Stimulated activated CD4-positive, alpha-beta T cell treated with anti-CD3 and anti-CD28 coated beads, Interleukin-4, amount 100 ng/mL, for 24 hours (primary cell): ENCODE data around the gene SENP1.
"Not testable (repeated sequence)": the region's sequence is repeated elsewhere in the genome, so short reads cannot be mapped to it uniquely, and the experiment has no call there.

Experiments
- DNase-seq: peaks from one replicate; pipeline ENCODE4 v3.0.0-alpha.2; 2020

Gene SENP1

GRCh38 chr12:48105867-48106680, at the start of gene SENP1:
SENP1 (minus strand) TSS chr12:48106079; CDS start chr12:48101472, 4,607 bp downstream.
- peak; percentile 92 for DNase-seq

- DNase-seq, result no peak
These were observed 45.4 kb upstream of the SENP1 start for GRCh38 chr12:48151103-48151771.

GRCh38 chr12:48145981-48146380, 40.1 kb upstream of the SENP1 start:
- no peak for DNase-seq

- no peak for DNase-seq
These were observed 38.0 kb upstream of the SENP1 start for GRCh38 chr12:48143898-48144297.

GRCh38 chr12:48142818-48143674, 37.2 kb upstream of the SENP1 start:
- no peak for DNase-seq

GRCh38 chr12:48135027-48135426, 29.1 kb upstream of the SENP1 start:
- no peak for DNase-seq

- no peak for DNase-seq
These were observed 26.9 kb upstream of the SENP1 start for GRCh38 chr12:48132826-48133225.

GRCh38 chr12:48131517-48131916, 25.6 kb upstream of the SENP1 start:
- no peak for DNase-seq

GRCh38 chr12:48129376-48129775, 23.5 kb upstream of the SENP1 start:
- no peak for DNase-seq

- DNase-seq, result no peak
These were observed 22.9 kb upstream of the SENP1 start for GRCh38 chr12:48128800-48129199.

- DNase-seq, result no peak
These were observed 21.2 kb upstream of the SENP1 start for GRCh38 chr12:48126953-48127630.

- DNase-seq, result no peak
These were observed 20.1 kb upstream of the SENP1 start for GRCh38 chr12:48125985-48126384.

- DNase-seq, result not testable (repeated sequence)
These were observed 19.7 kb upstream of the SENP1 start for GRCh38 chr12:48125542-48125941.

GRCh38 chr12:48123169-48123568, 17.3 kb upstream of the SENP1 start:
- DNase-seq, result no peak

- DNase-seq, result no peak
These were observed 16.4 kb upstream of the SENP1 start for GRCh38 chr12:48122065-48122834.

- DNase-seq, result no peak
These were observed 15.6 kb upstream of the SENP1 start for GRCh38 chr12:48121522-48121921.

GRCh38 chr12:48119834-48120195, 13.9 kb upstream of the SENP1 start:
- DNase-seq, result no peak

GRCh38 chr12:48119078-48119833, 13.4 kb upstream of the SENP1 start, which contains the start of gene PFKM:
PFKM (plus strand) TSS chr12:48119364; CDS start chr12:48122775, 3,411 bp downstream.
- peak; percentile 81 for DNase-seq

GRCh38 chr12:48118284-48118871, 12.5 kb upstream of the SENP1 start:
- DNase-seq, result no peak

- DNase-seq, result no peak
These were observed 10.1 kb upstream of the SENP1 start for GRCh38 chr12:48115957-48116356.

GRCh38 chr12:48111312-48111693, 5.4 kb upstream of the SENP1 start:
- DNase-seq, result not testable (repeated sequence)
